ENCODE results near the gene TIMELESS. TPM values are rescaled to one million over a fixed set of nuclear protein-coding genes. Genes with fewer than 3 reads are reported as not detected.

Gene TIMELESS
- total and polyA plus RNA-seq, 4 donors, result 5.1 to 17.6 (median 10.3) TPM

DNA sequence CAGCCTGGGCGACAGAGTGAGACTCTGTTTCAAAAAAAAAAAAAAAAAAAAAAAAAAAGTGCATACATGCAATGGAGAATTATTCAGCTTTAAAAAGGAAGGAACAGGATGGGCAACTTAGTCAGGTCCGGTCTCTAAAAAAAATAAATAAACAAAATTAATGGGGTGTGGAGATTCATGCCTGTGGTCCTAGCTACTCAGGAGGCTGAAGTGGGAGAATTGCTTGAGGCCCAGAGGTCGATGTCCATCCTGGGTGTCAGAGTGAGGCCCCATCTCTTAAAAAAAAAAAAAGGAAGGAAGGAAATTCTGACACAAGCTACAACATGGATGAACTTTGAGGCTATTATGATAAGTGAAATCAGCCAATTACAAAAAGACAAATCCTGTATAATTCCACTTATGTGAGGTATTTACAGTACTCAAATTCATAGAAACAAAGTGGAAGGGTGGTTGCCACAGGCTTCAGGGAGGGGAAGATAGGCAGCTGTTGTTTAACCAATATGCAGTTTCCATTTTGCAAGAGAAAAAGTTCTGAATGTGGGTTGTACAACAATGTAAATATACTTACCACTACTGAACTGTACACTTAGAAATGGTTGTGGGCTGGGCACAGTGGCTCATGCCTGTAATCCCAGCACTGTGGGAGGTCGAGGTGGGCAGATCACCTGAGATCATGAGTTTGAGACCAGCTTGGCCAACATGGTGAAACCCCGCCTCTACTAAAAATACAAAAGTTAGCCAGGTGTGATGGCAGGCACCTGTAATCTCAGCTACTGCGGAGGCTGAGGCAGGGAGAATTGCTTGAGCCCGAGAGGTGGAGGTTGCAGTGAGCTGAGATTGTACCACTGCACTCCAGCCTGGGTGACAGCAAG, 74.3 kb downstream of the TIMELESS start:
- no peak overlapping the region for H3K27ac ChIP-seq (ENCODE audit: low read depth in 1 of 2, low read length in 2 of 2)
- WGBS, result 84% methylated on average over 7 of the region's 7 CpGs
- H3K4me1 ChIP-seq (ENCODE audit: control insufficient read depth in 4 of 4, insufficient read depth in 4 of 4, low read length in 3 of 4), result peaks cover 0 to 1% (median 0%) of the 10 kb centered on the region in 4 donors
- H3K36me3 ChIP-seq (ENCODE audit: control insufficient read depth in 4 of 4, insufficient read depth in 3 of 4, low read depth in 1 of 4, low read length in 3 of 4), result no peaks in the 10 kb centered on the region
- no peak for DNase-seq (ENCODE audit: low spot score)
- TF ChIP-seq, protein P1, sequence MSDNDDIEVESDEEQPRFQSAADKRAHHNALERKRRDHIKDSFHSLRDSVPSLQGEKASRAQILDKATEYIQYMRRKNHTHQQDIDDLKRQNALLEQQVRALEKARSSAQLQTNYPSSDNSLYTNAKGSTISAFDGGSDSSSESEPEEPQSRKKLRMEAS (IDR thresholded peaks at IDR 0.05), result no peak
- TF ChIP-seq FOXA1 (IDR thresholded peaks at IDR 0.05) (no peak), HNF4G (IDR thresholded peaks at IDR 0.05) (no peak), HNF4A (conservative IDR thresholded peaks at IDR 0.05) (no peak), SP1 (IDR thresholded peaks at IDR 0.05) (no peak), RXRA (IDR thresholded peaks at IDR 0.05) (no peak), FOXA2 (IDR thresholded peaks at IDR 0.05) (no peak), JUND (IDR thresholded peaks at IDR 0.05) (no peak), NR2F2 (IDR thresholded peaks at IDR 0.05) (no peak)
- TF ChIP-seq, protein P2, sequence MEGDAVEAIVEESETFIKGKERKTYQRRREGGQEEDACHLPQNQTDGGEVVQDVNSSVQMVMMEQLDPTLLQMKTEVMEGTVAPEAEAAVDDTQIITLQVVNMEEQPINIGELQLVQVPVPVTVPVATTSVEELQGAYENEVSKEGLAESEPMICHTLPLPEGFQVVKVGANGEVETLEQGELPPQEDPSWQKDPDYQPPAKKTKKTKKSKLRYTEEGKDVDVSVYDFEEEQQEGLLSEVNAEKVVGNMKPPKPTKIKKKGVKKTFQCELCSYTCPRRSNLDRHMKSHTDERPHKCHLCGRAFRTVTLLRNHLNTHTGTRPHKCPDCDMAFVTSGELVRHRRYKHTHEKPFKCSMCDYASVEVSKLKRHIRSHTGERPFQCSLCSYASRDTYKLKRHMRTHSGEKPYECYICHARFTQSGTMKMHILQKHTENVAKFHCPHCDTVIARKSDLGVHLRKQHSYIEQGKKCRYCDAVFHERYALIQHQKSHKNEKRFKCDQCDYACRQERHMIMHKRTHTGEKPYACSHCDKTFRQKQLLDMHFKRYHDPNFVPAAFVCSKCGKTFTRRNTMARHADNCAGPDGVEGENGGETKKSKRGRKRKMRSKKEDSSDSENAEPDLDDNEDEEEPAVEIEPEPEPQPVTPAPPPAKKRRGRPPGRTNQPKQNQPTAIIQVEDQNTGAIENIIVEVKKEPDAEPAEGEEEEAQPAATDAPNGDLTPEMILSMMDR (IDR thresholded peaks at IDR 0.05; ENCODE audit: low read depth, low read length, missing input control), result no peak
- TF ChIP-seq, protein P3, sequence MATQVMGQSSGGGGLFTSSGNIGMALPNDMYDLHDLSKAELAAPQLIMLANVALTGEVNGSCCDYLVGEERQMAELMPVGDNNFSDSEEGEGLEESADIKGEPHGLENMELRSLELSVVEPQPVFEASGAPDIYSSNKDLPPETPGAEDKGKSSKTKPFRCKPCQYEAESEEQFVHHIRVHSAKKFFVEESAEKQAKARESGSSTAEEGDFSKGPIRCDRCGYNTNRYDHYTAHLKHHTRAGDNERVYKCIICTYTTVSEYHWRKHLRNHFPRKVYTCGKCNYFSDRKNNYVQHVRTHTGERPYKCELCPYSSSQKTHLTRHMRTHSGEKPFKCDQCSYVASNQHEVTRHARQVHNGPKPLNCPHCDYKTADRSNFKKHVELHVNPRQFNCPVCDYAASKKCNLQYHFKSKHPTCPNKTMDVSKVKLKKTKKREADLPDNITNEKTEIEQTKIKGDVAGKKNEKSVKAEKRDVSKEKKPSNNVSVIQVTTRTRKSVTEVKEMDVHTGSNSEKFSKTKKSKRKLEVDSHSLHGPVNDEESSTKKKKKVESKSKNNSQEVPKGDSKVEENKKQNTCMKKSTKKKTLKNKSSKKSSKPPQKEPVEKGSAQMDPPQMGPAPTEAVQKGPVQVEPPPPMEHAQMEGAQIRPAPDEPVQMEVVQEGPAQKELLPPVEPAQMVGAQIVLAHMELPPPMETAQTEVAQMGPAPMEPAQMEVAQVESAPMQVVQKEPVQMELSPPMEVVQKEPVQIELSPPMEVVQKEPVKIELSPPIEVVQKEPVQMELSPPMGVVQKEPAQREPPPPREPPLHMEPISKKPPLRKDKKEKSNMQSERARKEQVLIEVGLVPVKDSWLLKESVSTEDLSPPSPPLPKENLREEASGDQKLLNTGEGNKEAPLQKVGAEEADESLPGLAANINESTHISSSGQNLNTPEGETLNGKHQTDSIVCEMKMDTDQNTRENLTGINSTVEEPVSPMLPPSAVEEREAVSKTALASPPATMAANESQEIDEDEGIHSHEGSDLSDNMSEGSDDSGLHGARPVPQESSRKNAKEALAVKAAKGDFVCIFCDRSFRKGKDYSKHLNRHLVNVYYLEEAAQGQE (IDR thresholded peaks at IDR 0.05), result no peak
- TF ChIP-seq, protein P4, sequence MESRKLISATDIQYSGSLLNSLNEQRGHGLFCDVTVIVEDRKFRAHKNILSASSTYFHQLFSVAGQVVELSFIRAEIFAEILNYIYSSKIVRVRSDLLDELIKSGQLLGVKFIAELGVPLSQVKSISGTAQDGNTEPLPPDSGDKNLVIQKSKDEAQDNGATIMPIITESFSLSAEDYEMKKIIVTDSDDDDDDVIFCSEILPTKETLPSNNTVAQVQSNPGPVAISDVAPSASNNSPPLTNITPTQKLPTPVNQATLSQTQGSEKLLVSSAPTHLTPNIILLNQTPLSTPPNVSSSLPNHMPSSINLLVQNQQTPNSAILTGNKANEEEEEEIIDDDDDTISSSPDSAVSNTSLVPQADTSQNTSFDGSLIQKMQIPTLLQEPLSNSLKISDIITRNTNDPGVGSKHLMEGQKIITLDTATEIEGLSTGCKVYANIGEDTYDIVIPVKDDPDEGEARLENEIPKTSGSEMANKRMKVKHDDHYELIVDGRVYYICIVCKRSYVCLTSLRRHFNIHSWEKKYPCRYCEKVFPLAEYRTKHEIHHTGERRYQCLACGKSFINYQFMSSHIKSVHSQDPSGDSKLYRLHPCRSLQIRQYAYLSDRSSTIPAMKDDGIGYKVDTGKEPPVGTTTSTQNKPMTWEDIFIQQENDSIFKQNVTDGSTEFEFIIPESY (IDR thresholded peaks at IDR 0.05), result no peak
- TF ChIP-seq, protein P5, sequence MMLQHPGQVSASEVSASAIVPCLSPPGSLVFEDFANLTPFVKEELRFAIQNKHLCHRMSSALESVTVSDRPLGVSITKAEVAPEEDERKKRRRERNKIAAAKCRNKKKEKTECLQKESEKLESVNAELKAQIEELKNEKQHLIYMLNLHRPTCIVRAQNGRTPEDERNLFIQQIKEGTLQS (IDR thresholded peaks at IDR 0.05), result no peak
- H3K27me3 ChIP-seq (ENCODE audit: control insufficient read depth in 4 of 4, insufficient read depth in 4 of 4, low read length in 3 of 4), result no peaks in the 10 kb centered on the region
- no peaks in the 10 kb centered on the region for H3K9me3 ChIP-seq (ENCODE audit: control insufficient read depth in 4 of 4, low read length in 3 of 4)
- no peak overlapping the region for H3K9ac ChIP-seq (ENCODE audit: low read depth in 1 of 2, low read length in 2 of 2)
- H3K4me3 ChIP-seq (ENCODE audit: low read depth in 1 of 3, low read length in 3 of 3), result no peak overlapping the region

DNA sequence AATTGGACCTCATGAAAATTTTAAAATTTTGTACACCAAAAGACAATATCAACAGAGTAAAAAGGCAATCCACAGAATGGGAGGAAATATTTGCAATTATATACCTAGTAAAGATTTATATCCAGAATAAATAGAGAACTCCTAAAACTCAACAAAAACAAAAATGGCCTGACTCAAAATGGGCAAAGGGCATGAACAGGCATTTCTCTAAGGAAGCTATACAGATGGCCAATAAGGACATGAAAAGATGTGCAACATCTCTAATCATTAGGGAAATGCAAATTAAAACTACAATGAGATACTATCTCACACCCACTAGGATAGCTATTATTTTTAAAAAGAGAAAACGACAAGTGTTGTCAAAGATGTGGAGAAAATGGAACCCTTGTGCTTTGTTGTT, 75.7 kb downstream of the TIMELESS start:
- no peak overlapping the region for H3K27ac ChIP-seq (ENCODE audit: low read depth in 1 of 2, low read length in 2 of 2)
- peaks cover 0 to 1% (median 0%) of the 10 kb centered on the region in 4 donors for H3K4me1 ChIP-seq (ENCODE audit: control insufficient read depth in 4 of 4, insufficient read depth in 4 of 4, low read length in 3 of 4)
- no peaks in the 10 kb centered on the region for H3K27me3 ChIP-seq (ENCODE audit: control insufficient read depth in 4 of 4, insufficient read depth in 4 of 4, low read length in 3 of 4)
- no peak overlapping the region for H3K4me3 ChIP-seq (ENCODE audit: low read depth in 1 of 3, low read length in 3 of 3)
- DNase-seq (ENCODE audit: low spot score), result no peak
- no peaks in the 10 kb centered on the region for H3K9me3 ChIP-seq (ENCODE audit: control insufficient read depth in 4 of 4, low read length in 3 of 4)
- TF ChIP-seq FOXA1 (IDR thresholded peaks at IDR 0.05) (no peak), JUND (IDR thresholded peaks at IDR 0.05) (no peak), YY1 (IDR thresholded peaks at IDR 0.05) (no peak), RAD21 (IDR thresholded peaks at IDR 0.05) (no peak), TAF1 (conservative IDR thresholded peaks at IDR 0.05) (no peak), HNF4A (conservative IDR thresholded peaks at IDR 0.05) (no peak), EGR1 (IDR thresholded peaks at IDR 0.05; ENCODE audit: low read depth in 2 of 2) (no peak)
- TF ChIP-seq, protein P3 (IDR thresholded peaks at IDR 0.05), result no peak
- TF ChIP-seq, protein P5 (IDR thresholded peaks at IDR 0.05), result no peak
- no peak overlapping the region for H3K9ac ChIP-seq (ENCODE audit: low read depth in 1 of 2, low read length in 2 of 2)
- 100% methylated on average over 1 of the region's 1 CpG for WGBS
- H3K36me3 ChIP-seq (ENCODE audit: control insufficient read depth in 4 of 4, insufficient read depth in 3 of 4, low read depth in 1 of 4, low read length in 3 of 4), result no peaks in the 10 kb centered on the region

Measured in liver (tissue), 9 donors.